Measurements from ENCODE around the gene POP4.

DNA sequence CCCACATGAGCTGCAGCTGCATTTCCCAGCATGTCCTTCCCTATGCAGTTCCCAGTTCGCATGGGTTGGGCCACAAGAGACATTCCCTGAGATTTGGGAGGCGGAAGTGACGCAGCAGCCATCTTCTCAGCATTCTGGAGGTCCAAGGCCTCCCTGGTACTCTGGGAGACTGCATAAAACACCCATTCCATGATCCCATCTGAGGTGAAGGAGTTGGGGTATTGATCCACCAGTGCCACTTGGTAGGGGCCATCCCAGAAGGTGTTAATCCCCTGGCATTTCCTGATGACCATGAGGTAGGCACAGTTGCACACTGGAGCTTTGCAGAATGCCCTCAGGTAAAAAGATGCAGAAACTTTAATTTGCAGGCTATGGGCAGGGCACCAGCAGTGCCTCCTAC is 25.4 kb downstream of the POP4 start:
- TF ChIP-seq GABPA (tag; conservative IDR thresholded peaks at IDR 0.05; ENCODE audit: low read depth) (no peak), CREB1 (IDR thresholded peaks at IDR 0.05) (no peak), CREB1 (CRISPR knock-in tag; IDR thresholded peaks at IDR 0.05) (no peak), BCLAF1 (IDR thresholded peaks at IDR 0.05; ENCODE audit: borderline replicate concordance in 1 of 2, control insufficient read depth in 1 of 2, low read depth in 2 of 2, low read length in 1 of 2) (no peak), ZNF197 (CRISPR knock-in tag; IDR thresholded peaks at IDR 0.05; ENCODE audit: low read depth) (no peak), POLR2AphosphoS5 (IDR thresholded peaks at IDR 0.05; ENCODE audit: control insufficient read depth, insufficient read depth, low read depth, low read length) (no peak), MEF2A (IDR thresholded peaks at IDR 0.05; ENCODE audit: control insufficient read depth, low read depth, low read length) (no peak), HMG20B (CRISPR knock-in tag; IDR thresholded peaks at IDR 0.05) (no peak)

All from K562 (cell line).